HCT116 (cell line): Measurements from ENCODE around the gene TET3. TPM values are rescaled to one million over a fixed set of nuclear protein-coding genes. Genes with fewer than 3 reads are reported as not detected.

Experiments used
- ATAC-seq: fragments of 200-7000 bp; cut with Tn5 transposase; 2 replicates; pipeline ENCODE4 v1.9.1; 2020; ENCODE audit warnings: mild to moderate bottlenecking, moderate library complexity
- BruUV-seq: library from RNA; stranded (reverse); fragments of 400-500 nt; replicated peaks from 2 replicates; lab custom pipeline; 2021; lab: Mats Ljungman, UMichigan
- CTCF ChIA-PET: fragments of 300-600 bp; sonication (Branson Sonifier 250); formaldehyde crosslinking; loops from one replicate; lab custom pipeline; 2021; ENCODE audit warnings: antibody characterized with exemption; lab: Charles Lee
- POLR2A ChIA-PET: fragments of 300-600, 350-600 bp; sonication (Branson Sonifier 250); formaldehyde crosslinking; loops from one replicate; lab custom pipeline; 2021; ENCODE audit warnings: antibody characterized with exemption; lab: Charles Lee
- RAD21 ChIA-PET, 2 experiments: fragments of 300-600 bp; sonication (Branson Sonifier 250); formaldehyde crosslinking; loops; one replicate each; lab custom pipeline; 2023; ENCODE audit warnings: low total read pairs in 2 of 2; ENCODE audit not compliant: uncharacterized antibody in 2 of 2, unreplicated experiment in 2 of 2, low non-redundant PET in 1 of 2; lab: Charles Lee
- DNase-seq: peaks from one replicate; pipeline ENCODE4 v3.0.0-alpha.2; 2010; ENCODE audit warnings: low read depth, low spot score
- H2AFZ ChIP-seq: fragments of 200-600 bp; shearing (Covaris generic), sonication (generic); 2 replicates; pipeline ENCODE4 v1.6.1; 2017; ENCODE audit warnings: low read depth, mixed run types, mixed read lengths, antibody characterized with exemption, low read length; ENCODE audit not compliant: poor library complexity, severe bottlenecking
- H3K27ac ChIP-seq: 2 replicates; pipeline ENCODE4 v1.5.1; 2012; ENCODE audit warnings: low read depth, low read length
- H3K27me3 ChIP-seq: fragments of 200-600 bp; sonication (generic); 2 replicates; pipeline ENCODE4 v1.6.1; 2016; ENCODE audit warnings: mixed run types, low read length, mixed read lengths; ENCODE audit not compliant: insufficient read depth
- H3K36me3 ChIP-seq, 2 experiments: fragments of 200-500 bp in 1 of 2; fragments of 200-600 bp in 1 of 2; sonication (Bioruptor generic) in 1 of 2; sonication (generic) in 1 of 2; 2 replicates each; pipeline versions ENCODE4 v1.5.1 to v1.6.1; 2014 to 2016; ENCODE audit warnings: low read length in 2 of 2, inconsistent platforms in 1 of 2, mixed read lengths in 1 of 2, mixed run types in 1 of 2; ENCODE audit not compliant: insufficient read depth in 2 of 2, control insufficient read depth in 1 of 2
- H3K4me1 ChIP-seq, 2 experiments: fragments of 200-600 bp in 1 of 2; sonication (generic) in 1 of 2; 2 replicates each; pipeline versions ENCODE4 v1.5.1 to v1.6.1; 2012 to 2017; ENCODE audit warnings: low read length in 2 of 2, inconsistent platforms in 1 of 2, mild to moderate bottlenecking in 1 of 2, mixed read lengths in 1 of 2, mixed run types in 1 of 2, moderate library complexity in 1 of 2; ENCODE audit not compliant: insufficient read depth in 2 of 2, control insufficient read depth in 1 of 2
- H3K4me2 ChIP-seq: fragments of 200-600 bp; sonication (generic); 2 replicates; pipeline ENCODE4 v1.6.1; 2017; ENCODE audit warnings: mixed run types, low read length, mixed read lengths
- H3K4me3 ChIP-seq, 2 experiments: fragments of 200-600 bp in 1 of 2; sonication (generic) in 1 of 2; replicated peaks in 1 of 2; 2 replicates each; pipeline ENCODE4 v1.5.1; 2011 to 2016; ENCODE audit warnings: low read length in 2 of 2, control low read depth in 1 of 2, low read depth in 1 of 2, mild to moderate bottlenecking in 1 of 2, mixed read lengths in 1 of 2, mixed run types in 1 of 2
- H3K79me2 ChIP-seq: fragments of 200-600 bp; sonication (generic); 2 replicates; pipeline ENCODE4 v1.6.1; 2017; ENCODE audit warnings: mild to moderate bottlenecking, mixed run types, low read length, moderate library complexity, mixed read lengths; ENCODE audit not compliant: insufficient read depth
- H3K9ac ChIP-seq: fragments of 200-600 bp; sonication (generic); 2 replicates; pipeline ENCODE4 v1.6.1; 2016; ENCODE audit warnings: low read length, mixed read lengths
- H3K9me2 ChIP-seq: fragments of 200-600 bp; sonication (generic), shearing (Covaris generic); 2 replicates; pipeline ENCODE4 v1.6.1; 2017; ENCODE audit warnings: mixed run types, mild to moderate bottlenecking, moderate library complexity; ENCODE audit not compliant: insufficient read depth
- H3K9me3 ChIP-seq, 2 experiments: fragments of 200-500 bp in 1 of 2; fragments of 200-600 bp in 1 of 2; sonication (Bioruptor generic) in 1 of 2; sonication (generic) in 1 of 2; 2 replicates each; pipeline ENCODE4 v1.6.1; 2014 to 2017; ENCODE audit warnings: low read length in 2 of 2, mixed read lengths in 2 of 2, inconsistent platforms in 1 of 2, low read depth in 1 of 2, mild to moderate bottlenecking in 1 of 2, mixed run types in 1 of 2, moderate library complexity in 1 of 2; ENCODE audit not compliant: control insufficient read depth in 1 of 2, insufficient read depth in 1 of 2
- H4K20me1 ChIP-seq: fragments of 200-600 bp; sonication (generic), shearing (Covaris generic); 2 replicates; pipeline ENCODE4 v1.6.1; 2017; ENCODE audit warnings: mixed run types, mild to moderate bottlenecking, moderate library complexity; ENCODE audit not compliant: insufficient read depth
- CBX3 ChIP-seq: IDR thresholded peaks from 2 replicates; pipeline ENCODE4 v1.6.1; 2012; ENCODE audit warnings: low read depth
- CEBPB ChIP-seq: IDR thresholded peaks from 2 replicates; pipeline ENCODE4 v1.6.1; 2012; ENCODE audit warnings: low read depth
- CTCF ChIP-seq, 3 experiments: fragments of 200-600 bp in 1 of 3; sonication (generic) in 1 of 3; IDR thresholded peaks in 2 of 3; conservative IDR thresholded peaks in 1 of 3; 2 replicates each; pipeline ENCODE4 v1.5.1; 2012 to 2017; ENCODE audit warnings: low read depth in 2 of 3, low read length in 2 of 3, antibody characterized with exemption in 1 of 3, borderline replicate concordance in 1 of 3, control low read depth in 1 of 3, mild to moderate bottlenecking in 1 of 3, mixed read lengths in 1 of 3, mixed run types in 1 of 3, moderate library complexity in 1 of 3; ENCODE audit not compliant: insufficient read depth in 1 of 3
- ELF1 ChIP-seq: IDR thresholded peaks from 2 replicates; pipeline ENCODE4 v1.6.1; 2012; ENCODE audit warnings: low read depth, borderline replicate concordance
- EZH2 ChIP-seq: fragments of 200-600 bp; sonication (generic); IDR thresholded peaks from 2 replicates; pipeline ENCODE4 v1.6.1; 2017; ENCODE audit warnings: antibody characterized with exemption, mixed run types
- EZH2phosphoT487 ChIP-seq: fragments of 200-600 bp; IDR thresholded peaks from 2 replicates; pipeline ENCODE4 v1.6.1; 2018; ENCODE audit warnings: antibody characterized with exemption, borderline replicate concordance
- MAX ChIP-seq: IDR thresholded peaks from 2 replicates; pipeline ENCODE4 v1.6.1; 2012
- POLR2A ChIP-seq: IDR thresholded peaks from 2 replicates; pipeline ENCODE4 v1.7.0; 2011; ENCODE audit warnings: borderline replicate concordance; ENCODE audit not compliant: insufficient read depth, insufficient read length; ENCODE audit errors: extremely low read depth
- REST ChIP-seq: IDR thresholded peaks from 2 replicates; pipeline ENCODE4 v1.6.1; 2012; ENCODE audit warnings: low read depth
- SP1 ChIP-seq: IDR thresholded peaks from 2 replicates; pipeline ENCODE4 v1.6.1; 2012; ENCODE audit warnings: low read depth
- TCF7L2 ChIP-seq: IDR thresholded peaks from 2 replicates; pipeline ENCODE4 v1.7.0; 2011; ENCODE audit warnings: borderline replicate concordance, inconsistent platforms; ENCODE audit not compliant: insufficient read depth, insufficient read length; ENCODE audit errors: extremely low read depth
- ZBTB33 ChIP-seq: IDR thresholded peaks from 2 replicates; pipeline ENCODE4 v1.6.1; 2011; ENCODE audit warnings: mild to moderate bottlenecking, low read length, moderate library complexity; ENCODE audit not compliant: insufficient replicate concordance; ENCODE audit errors: extremely low read depth
- ZFX ChIP-seq: fragments of 450-650 bp; IDR thresholded peaks from 2 replicates; pipeline ENCODE4 v1.6.1; 2017
- intact Hi-C: fragments of 100-400 bp; cut with micrococcal nuclease; formaldehyde crosslinking; loops from 2 replicates; pipeline ENCODE4 v1.10.0; 2022
- total RNA-seq: library from RNA; stranded (reverse); gene quantifications from one replicate; pipeline ENCODE4 v1.2.1, GENCODE V29; 2021; ENCODE audit not compliant: unreplicated experiment

TET3 gene
- total RNA-seq, 1 experiment from 2014 or later, result 15.4 TPM

- ChIA-PET POLR2A (no interaction called here), CTCF (no interaction called here), RAD21 (no interaction called here)
- Histone ChIP-seq H3K36me3 (peaks cover 26 to 36% of the 10 kb centered on the region in 2 experiments), H3K27ac (no peak overlapping the region), H3K9ac (no peak overlapping the region), H3K4me1 (no peaks in the 10 kb centered on the region), H3K4me3 (no peak overlapping the region), H3K79me2 (peaks cover 84% of the 10 kb centered on the region), H3K9me3 (no peaks in the 10 kb centered on the region), H3K27me3 (no peaks in the 10 kb centered on the region), H2AFZ (no peak overlapping the region), H3K9me2 (no peaks in the 10 kb centered on the region), H3K4me2 (no peak overlapping the region), H4K20me1 (0 out of 2 replicates have a peak, but pooled peaks cover 2% of the 10 kb centered on the region)
- no peak for TF ChIP-seq REST
- TF ChIP-seq EZH2phosphoT487, result no peak
- no peak for TF ChIP-seq ELF1
- BruUV-seq, result no TSS peak
- intact Hi-C loops, result no loop called here
- DNase-seq, result no peak
- ATAC-seq, result no peak
Measured at GRCh38 chr2:73944714-73945113, 40.0 kb upstream of the TET3 start.

GRCh38 chr2:73946215-73946614, 38.5 kb upstream of the TET3 start:
- no peaks in the 10 kb centered on the region for H3K9me3 ChIP-seq
- TF ChIP-seq TCF7L2 (no peak), EZH2 (no peak), ZFX (no peak), CEBPB (no peak), CTCF (IDR thresholded peaks at IDR 0.05 in 2 of 3, conservative IDR thresholded peaks at IDR 0.05 in 1 of 3; ENCODE audit: borderline replicate concordance in 1 of 3, insufficient read depth in 1 of 3, low read depth in 2 of 3, low read length in 2 of 3) (no peak), POLR2A (no peak), SP1 (no peak), MAX (no peak), CBX3 (no peak), ELF1 (no peak), ZBTB33 (no peak)
- no TSS peak for BruUV-seq
- 0 out of 2 replicates have a peak, but pooled peaks cover 4% of the 10 kb centered on the region for H4K20me1 ChIP-seq
- H3K4me2 ChIP-seq, result no peak overlapping the region
- no peaks in the 10 kb centered on the region for H3K4me1 ChIP-seq
- H3K9me2 ChIP-seq, result no peaks in the 10 kb centered on the region
- intact Hi-C loops, result no loop called here
- no peak for ATAC-seq
- no peaks in the 10 kb centered on the region for H3K27me3 ChIP-seq
- no peak overlapping the region for H3K4me3 ChIP-seq
- DNase-seq, result no peak
- RAD21 ChIA-PET, result no interaction called here
- H2AFZ ChIP-seq, result no peak overlapping the region
- POLR2A ChIA-PET, result no interaction called here
- H3K36me3 ChIP-seq, result peaks cover 37 to 38% of the 10 kb centered on the region in 2 experiments
- no peak overlapping the region for H3K27ac ChIP-seq
- H3K9ac ChIP-seq, result no peak overlapping the region
- H3K79me2 ChIP-seq, result peaks cover 85% of the 10 kb centered on the region
- CTCF ChIA-PET, result no interaction called here
